ENCODE measurements around the gene PREPL. TPM values are rescaled to one million over a fixed set of nuclear protein-coding genes. Genes with fewer than 3 reads are reported as not detected.
A peak's percentile ranks its signal among the peaks of the same experiment; 100 is the strongest.

Gene PREPL
- total and polyA plus RNA-seq, 2 of the 13 experiments (the other 11 are each of a cell fraction or from before 2014, with no cell fraction given) = 19.7 to 34.3 TPM

DNA sequence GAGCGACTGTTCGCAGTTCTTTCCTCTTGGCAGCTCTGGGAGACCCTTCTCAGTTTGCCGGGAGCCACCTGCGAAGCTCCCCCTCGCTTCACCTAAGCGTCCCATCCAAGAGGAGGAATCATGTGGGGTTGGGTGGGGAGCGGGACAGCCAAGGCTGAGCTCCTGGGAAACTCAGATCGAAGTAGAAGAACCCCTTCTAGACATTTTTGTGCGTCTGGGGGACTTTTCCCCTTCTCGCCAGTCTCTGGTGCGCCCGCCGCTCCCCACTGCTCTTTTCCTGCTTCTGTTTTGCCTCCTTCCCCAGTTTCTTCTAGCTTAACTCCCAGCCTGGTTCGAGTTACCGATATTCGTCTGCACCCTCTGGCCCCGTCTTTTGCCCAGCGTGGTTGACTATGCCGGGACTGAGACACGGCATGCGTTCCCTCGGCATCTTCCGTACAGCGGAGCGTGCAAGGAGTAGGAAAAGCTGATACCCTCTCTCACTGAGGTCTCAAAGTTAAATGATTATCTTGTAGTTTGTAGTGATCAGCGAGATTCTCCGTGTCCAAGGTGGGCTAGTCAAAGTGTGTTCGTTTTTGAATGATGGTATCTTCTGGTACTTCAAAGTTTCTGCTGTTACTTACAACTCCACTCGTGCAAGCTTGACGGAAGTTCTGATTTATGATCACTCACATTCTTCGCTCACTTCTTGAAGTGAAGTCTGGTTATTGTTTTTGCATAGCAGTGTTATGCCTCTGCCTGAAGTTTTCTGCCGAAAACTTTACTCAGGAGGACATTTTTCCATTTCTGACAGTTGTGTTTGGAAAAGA lies 1.1 kb upstream of the PREPL start (continued):
- TF ChIP-seq LCORL (IDR thresholded peaks at IDR 0.05) (no peak), LCORL (CRISPR knock-in tag; IDR thresholded peaks at IDR 0.05) (no peak), HHEX (CRISPR knock-in tag; IDR thresholded peaks at IDR 0.05) (no peak), ZNF12 (CRISPR knock-in tag; IDR thresholded peaks at IDR 0.05) (peak; percentile 53; the same call in 1 of the 2 replicates), CBX2 (IDR thresholded peaks at IDR 0.05; ENCODE audit: low read depth, low read length) (no peak), CBX2 (CRISPR knock-in tag; IDR thresholded peaks at IDR 0.05; ENCODE audit: low read depth) (0 out of 2 replicates have a peak, but pooled peaks have one; percentile 3), GMEB1 (CRISPR knock-in tag; IDR thresholded peaks at IDR 0.05; ENCODE audit: borderline replicate concordance) (no peak), ZNF430 (CRISPR knock-in tag; IDR thresholded peaks at IDR 0.05) (no peak; the same call in 1 of the 2 replicates), TBX3 (IDR thresholded peaks at IDR 0.05; ENCODE audit: borderline replicate concordance) (no peak), ZNF615 (CRISPR knock-in tag; IDR thresholded peaks at IDR 0.05; ENCODE audit: borderline replicate concordance) (0 out of 2 replicates have a peak, but pooled peaks have one; percentile 7), NFATC3 (CRISPR knock-in tag; IDR thresholded peaks at IDR 0.05) (peak; percentile 70; the same call in 1 of the 2 replicates), TCF12 (IDR thresholded peaks at IDR 0.05) (no peak), TCF12 (CRISPR knock-in tag; IDR thresholded peaks at IDR 0.05) (no peak), HES4 (CRISPR knock-in tag; IDR thresholded peaks at IDR 0.05; ENCODE audit: borderline replicate concordance) (no peak; the same call in 1 of the 2 replicates), CEBPB (IDR thresholded peaks at IDR 0.05; ENCODE audit: borderline replicate concordance, low read depth, low read length) (no peak), KDM1A (CRISPR knock-in tag; IDR thresholded peaks at IDR 0.05) (no peak), HDAC2 (CRISPR knock-in tag; IDR thresholded peaks at IDR 0.05) (peak; percentile 28), KLF11 (CRISPR knock-in tag; IDR thresholded peaks at IDR 0.05) (no peak), ZNF280B (CRISPR knock-in tag; IDR thresholded peaks at IDR 0.05; ENCODE audit: borderline replicate concordance) (peak; percentile 59; the same call in 1 of the 2 replicates), ZNF230 (CRISPR knock-in tag; IDR thresholded peaks at IDR 0.05) (no peak; the same call in 1 of the 2 replicates)
- TF ChIP-seq, protein P1, sequence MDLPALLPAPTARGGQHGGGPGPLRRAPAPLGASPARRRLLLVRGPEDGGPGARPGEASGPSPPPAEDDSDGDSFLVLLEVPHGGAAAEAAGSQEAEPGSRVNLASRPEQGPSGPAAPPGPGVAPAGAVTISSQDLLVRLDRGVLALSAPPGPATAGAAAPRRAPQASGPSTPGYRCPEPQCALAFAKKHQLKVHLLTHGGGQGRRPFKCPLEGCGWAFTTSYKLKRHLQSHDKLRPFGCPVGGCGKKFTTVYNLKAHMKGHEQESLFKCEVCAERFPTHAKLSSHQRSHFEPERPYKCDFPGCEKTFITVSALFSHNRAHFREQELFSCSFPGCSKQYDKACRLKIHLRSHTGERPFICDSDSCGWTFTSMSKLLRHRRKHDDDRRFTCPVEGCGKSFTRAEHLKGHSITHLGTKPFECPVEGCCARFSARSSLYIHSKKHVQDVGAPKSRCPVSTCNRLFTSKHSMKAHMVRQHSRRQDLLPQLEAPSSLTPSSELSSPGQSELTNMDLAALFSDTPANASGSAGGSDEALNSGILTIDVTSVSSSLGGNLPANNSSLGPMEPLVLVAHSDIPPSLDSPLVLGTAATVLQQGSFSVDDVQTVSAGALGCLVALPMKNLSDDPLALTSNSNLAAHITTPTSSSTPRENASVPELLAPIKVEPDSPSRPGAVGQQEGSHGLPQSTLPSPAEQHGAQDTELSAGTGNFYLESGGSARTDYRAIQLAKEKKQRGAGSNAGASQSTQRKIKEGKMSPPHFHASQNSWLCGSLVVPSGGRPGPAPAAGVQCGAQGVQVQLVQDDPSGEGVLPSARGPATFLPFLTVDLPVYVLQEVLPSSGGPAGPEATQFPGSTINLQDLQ (CRISPR knock-in tag; IDR thresholded peaks at IDR 0.05) = no peak; the same call in 1 of the 2 replicates
- TF ChIP-seq, protein P2, sequence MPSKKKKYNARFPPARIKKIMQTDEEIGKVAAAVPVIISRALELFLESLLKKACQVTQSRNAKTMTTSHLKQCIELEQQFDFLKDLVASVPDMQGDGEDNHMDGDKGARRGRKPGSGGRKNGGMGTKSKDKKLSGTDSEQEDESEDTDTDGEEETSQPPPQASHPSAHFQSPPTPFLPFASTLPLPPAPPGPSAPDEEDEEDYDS (CRISPR knock-in tag; IDR thresholded peaks at IDR 0.05) = no peak
- TF ChIP-seq, protein P3, sequence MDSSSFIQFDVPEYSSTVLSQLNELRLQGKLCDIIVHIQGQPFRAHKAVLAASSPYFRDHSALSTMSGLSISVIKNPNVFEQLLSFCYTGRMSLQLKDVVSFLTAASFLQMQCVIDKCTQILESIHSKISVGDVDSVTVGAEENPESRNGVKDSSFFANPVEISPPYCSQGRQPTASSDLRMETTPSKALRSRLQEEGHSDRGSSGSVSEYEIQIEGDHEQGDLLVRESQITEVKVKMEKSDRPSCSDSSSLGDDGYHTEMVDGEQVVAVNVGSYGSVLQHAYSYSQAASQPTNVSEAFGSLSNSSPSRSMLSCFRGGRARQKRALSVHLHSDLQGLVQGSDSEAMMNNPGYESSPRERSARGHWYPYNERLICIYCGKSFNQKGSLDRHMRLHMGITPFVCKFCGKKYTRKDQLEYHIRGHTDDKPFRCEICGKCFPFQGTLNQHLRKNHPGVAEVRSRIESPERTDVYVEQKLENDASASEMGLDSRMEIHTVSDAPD (CRISPR knock-in tag; IDR thresholded peaks at IDR 0.05) = no peak
